ENCODE data around the gene NUCKS1. TPM values are rescaled to one million over a fixed set of nuclear protein-coding genes. Genes with fewer than 3 reads are reported as not detected.
A peak's percentile ranks its signal among the peaks of the same experiment; 100 is the strongest.

The NUCKS1 gene
- total RNA-seq, 1 experiment from 2014 or later = 205 TPM

GRCh38 chr1:205667909-205668643, 81.9 kb downstream of the NUCKS1 start:
- POLR2A ChIA-PET = no interaction called here
- BruUV-seq (replicated peaks) = no TSS peak
- no peaks in the 10 kb centered on the region for H3K9me3 ChIP-seq
- Mint-ChIP-seq H3K27ac (ENCODE audit: unreplicated experiment) (peak overlapping the region; percentile 82), H3K36me3 (ENCODE audit: insufficient read depth, unreplicated experiment) (peaks cover 4% of the 10 kb centered on the region), H3K9me3 (ENCODE audit: unreplicated experiment) (no peaks in the 10 kb centered on the region), H3K27me3 (ENCODE audit: insufficient read depth, unreplicated experiment) (no peaks in the 10 kb centered on the region), H3K4me3 (ENCODE audit: unreplicated experiment) (no peak overlapping the region), H3K4me1 (ENCODE audit: low read depth, unreplicated experiment) (peaks cover 32% of the 10 kb centered on the region)
- intact Hi-C loops (cut with micrococcal nuclease; ENCODE audit: unreplicated experiment) = no loop called here
- CTCF ChIA-PET = interaction anchor here (3.5 kb wide), 1 partner anchor 9 kb away, joined by 15 read pairs; no protein-coding TSS in a partner anchor
- no peaks in the 10 kb centered on the region for H3K27me3 ChIP-seq (replicated peaks; ENCODE audit: control insufficient read depth, insufficient read depth, low read length)
- TF ChIP-seq CTCF (IDR thresholded peaks at IDR 0.05; ENCODE audit: insufficient read depth in 1 of 2, low read depth in 1 of 2, low read length in 1 of 2, severe bottlenecking in 1 of 2, unreplicated experiment in 1 of 2) = no peak
- H3K36me3 ChIP-seq (ENCODE audit: control insufficient read depth, insufficient read depth, low read length) = no peaks in the 10 kb centered on the region
- peak in 1 of 2 experiments; percentile 42 for DNase-seq
- H3K4me3 ChIP-seq (ENCODE audit: low read depth, low read length) = no peak overlapping the region
- H3K4me1 ChIP-seq = peaks cover 43% of the 10 kb centered on the region

DNA sequence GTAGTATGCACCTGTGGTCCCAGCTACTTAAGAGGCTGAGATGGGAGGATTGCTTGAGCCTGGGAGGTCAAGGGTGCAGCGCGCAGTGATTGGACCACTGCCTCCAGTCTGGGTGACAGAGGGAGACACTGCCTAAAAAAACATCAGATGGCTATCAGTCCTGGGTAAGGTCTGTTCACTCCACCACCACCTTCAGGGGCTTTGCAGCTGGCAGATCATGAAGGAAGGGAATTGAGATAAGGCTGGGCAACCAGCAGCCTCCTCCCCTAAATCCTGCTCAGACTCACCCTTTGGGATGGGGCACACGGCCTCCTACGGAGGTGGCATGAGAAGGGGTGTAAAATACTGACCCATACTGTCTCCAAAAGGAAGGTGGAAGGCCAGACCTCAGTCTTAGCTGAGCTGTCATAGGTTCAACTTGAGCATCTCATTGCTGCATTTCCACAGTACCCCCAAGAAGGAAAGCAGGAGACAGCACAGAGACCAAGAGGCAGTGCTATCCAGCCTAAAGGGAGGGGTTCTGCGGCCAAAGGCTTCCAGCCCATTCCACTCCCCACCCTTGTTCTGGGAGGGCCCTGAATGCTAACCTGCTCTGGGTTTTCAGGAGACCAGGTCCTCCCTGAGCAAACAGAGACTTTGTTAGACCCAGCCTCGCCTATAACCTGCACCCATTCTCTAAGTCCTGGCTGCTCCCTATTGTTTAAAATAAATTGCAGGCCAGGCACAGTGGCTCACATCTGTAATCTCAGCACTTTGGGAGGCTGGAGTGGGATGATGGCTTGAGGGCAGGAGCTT, 83.4 kb downstream of the NUCKS1 start:
- Mint-ChIP-seq H3K36me3 (ENCODE audit: insufficient read depth, unreplicated experiment) (no peaks in the 10 kb centered on the region), H3K4me3 (ENCODE audit: unreplicated experiment) (no peak overlapping the region), H3K27me3 (ENCODE audit: insufficient read depth, unreplicated experiment) (no peaks in the 10 kb centered on the region), H3K9me3 (ENCODE audit: unreplicated experiment) (no peaks in the 10 kb centered on the region), H3K27ac (ENCODE audit: unreplicated experiment) (no peak overlapping the region), H3K4me1 (ENCODE audit: low read depth, unreplicated experiment) (peaks cover 23% of the 10 kb centered on the region)
- BruUV-seq (replicated peaks) = no TSS peak
- Histone ChIP-seq H3K36me3 (ENCODE audit: control insufficient read depth, insufficient read depth, low read length) (no peaks in the 10 kb centered on the region), H3K27me3 (replicated peaks; ENCODE audit: control insufficient read depth, insufficient read depth, low read length) (no peaks in the 10 kb centered on the region), H3K4me3 (ENCODE audit: low read depth, low read length) (no peak overlapping the region), H3K9me3 (no peaks in the 10 kb centered on the region), H3K4me1 (peaks cover 28% of the 10 kb centered on the region)
- DNase-seq = no peak
- CTCF ChIA-PET = no interaction called here
- intact Hi-C loops (cut with micrococcal nuclease; ENCODE audit: unreplicated experiment) = no loop called here
- POLR2A ChIA-PET = no interaction called here
- no peak for TF ChIP-seq CTCF (IDR thresholded peaks at IDR 0.05; ENCODE audit: insufficient read depth in 1 of 2, low read depth in 1 of 2, low read length in 1 of 2, severe bottlenecking in 1 of 2, unreplicated experiment in 1 of 2)

DNA sequence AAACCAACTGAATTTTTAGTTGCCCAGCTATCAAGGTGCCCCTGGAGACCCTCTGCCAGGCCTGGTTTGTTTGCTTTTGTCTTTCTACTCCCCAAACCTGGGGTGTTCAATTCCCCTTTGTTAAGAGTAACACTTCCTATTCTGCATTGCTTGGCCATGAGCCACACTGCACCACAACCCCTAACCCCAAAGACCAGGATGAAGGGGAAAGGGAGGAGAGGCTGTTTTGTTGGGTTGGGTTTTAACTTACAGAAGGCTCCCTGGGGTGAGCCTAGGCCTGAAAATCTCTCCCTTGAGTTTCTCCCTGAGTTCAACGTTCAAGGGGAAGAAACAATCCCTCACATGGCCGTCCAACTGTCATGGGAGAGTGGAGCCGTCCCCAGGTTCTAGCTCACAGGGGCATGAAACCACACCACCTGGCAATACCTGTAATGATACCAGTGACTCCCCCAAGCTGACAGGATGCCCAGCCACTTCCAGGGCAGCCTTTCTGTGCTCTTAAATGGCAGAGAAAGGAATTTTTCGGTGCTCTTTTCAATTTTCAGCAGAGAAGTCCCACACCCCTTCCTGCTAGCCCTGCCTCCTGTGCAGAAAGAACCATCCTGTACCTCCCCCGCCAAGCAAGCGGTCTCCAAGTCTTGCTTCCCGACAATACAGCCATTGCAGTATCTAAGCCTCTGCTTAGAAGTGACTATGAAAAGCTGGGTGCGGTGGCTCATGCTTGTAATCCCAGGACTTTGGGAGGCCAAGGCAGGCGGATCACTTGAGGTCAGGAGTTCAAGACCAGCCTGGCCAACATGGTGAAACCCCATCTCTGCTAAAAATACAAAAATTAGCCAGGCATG, 84.6 kb downstream of the NUCKS1 start:
- no peak overlapping the region for H3K27ac Mint-ChIP-seq (ENCODE audit: unreplicated experiment)
- H3K9me3 ChIP-seq = no peaks in the 10 kb centered on the region
- H3K4me3 ChIP-seq (ENCODE audit: low read depth, low read length) = no peak overlapping the region
- intact Hi-C loops (cut with micrococcal nuclease; ENCODE audit: unreplicated experiment) = no loop called here
- peaks cover 18% of the 10 kb centered on the region for H3K4me1 ChIP-seq
- no peaks in the 10 kb centered on the region for H3K27me3 ChIP-seq (replicated peaks; ENCODE audit: control insufficient read depth, insufficient read depth, low read length)
- H3K9me3 Mint-ChIP-seq (ENCODE audit: unreplicated experiment) = no peaks in the 10 kb centered on the region
- no peaks in the 10 kb centered on the region for H3K36me3 ChIP-seq (ENCODE audit: control insufficient read depth, insufficient read depth, low read length)
- no peaks in the 10 kb centered on the region for H3K27me3 Mint-ChIP-seq (ENCODE audit: insufficient read depth, unreplicated experiment)
- BruUV-seq (replicated peaks) = no TSS peak
- H3K4me1 Mint-ChIP-seq (ENCODE audit: low read depth, unreplicated experiment) = peaks cover 18% of the 10 kb centered on the region
- no peak for TF ChIP-seq CTCF (IDR thresholded peaks at IDR 0.05; ENCODE audit: insufficient read depth in 1 of 2, low read depth in 1 of 2, low read length in 1 of 2, severe bottlenecking in 1 of 2, unreplicated experiment in 1 of 2)
- no peak overlapping the region for H3K4me3 Mint-ChIP-seq (ENCODE audit: unreplicated experiment)
- ChIA-PET CTCF (no interaction called here), POLR2A (no interaction called here)
- H3K36me3 Mint-ChIP-seq (ENCODE audit: insufficient read depth, unreplicated experiment) = no peaks in the 10 kb centered on the region
- no peak for DNase-seq
